Mucosa of stomach (tissue), 1 donor: Measurements from ENCODE around the gene PNPLA6.

Experiments
- H3K27me3 ChIP-seq: one replicate; pipeline ENCODE4 v1.7.0; 2013; ENCODE audit warnings: mild to moderate bottlenecking, low read length; ENCODE audit not compliant: control insufficient read depth, insufficient read depth
- H3K36me3 ChIP-seq: one replicate; pipeline ENCODE4 v1.7.0; 2013; ENCODE audit warnings: low read length; ENCODE audit not compliant: control insufficient read depth, insufficient read depth
- H3K4me1 ChIP-seq: one replicate; pipeline ENCODE4 v1.7.0; 2013; ENCODE audit warnings: mild to moderate bottlenecking, low read length; ENCODE audit not compliant: control insufficient read depth, insufficient read depth
- H3K4me3 ChIP-seq: one replicate; pipeline ENCODE4 v1.7.0; 2013; ENCODE audit warnings: low read length
- H3K9ac ChIP-seq: one replicate; pipeline ENCODE4 v1.7.0; 2013; ENCODE audit warnings: mild to moderate bottlenecking, low read length, moderate library complexity
- H3K9me3 ChIP-seq: one replicate; pipeline ENCODE4 v1.7.0; 2013; ENCODE audit warnings: mild to moderate bottlenecking, low read length, moderate library complexity; ENCODE audit not compliant: control insufficient read depth
- donor health status: Pancreatic carcinoma.

Gene PNPLA6

DNA sequence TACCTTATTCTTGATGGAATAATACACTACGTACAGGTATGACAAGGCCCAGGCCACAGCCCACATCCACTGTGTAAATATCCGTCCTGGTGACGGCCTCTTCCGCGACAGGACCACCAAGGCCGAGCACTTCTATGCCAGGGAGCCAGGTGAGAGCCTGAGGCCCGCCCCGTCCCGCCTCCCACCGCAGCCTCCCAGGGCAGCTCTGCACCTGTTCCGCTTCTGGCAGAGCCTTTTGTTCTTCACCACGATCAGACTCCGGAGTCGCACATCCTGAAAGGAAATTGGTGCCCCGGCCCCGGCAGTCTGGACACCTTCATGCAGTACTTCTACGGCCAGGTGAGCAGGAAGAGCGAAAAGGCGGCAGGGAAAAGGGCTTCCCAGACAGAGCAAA is 30.2 kb upstream of the PNPLA6 start:
- Histone ChIP-seq H3K36me3 (no peaks in the 10 kb centered on the region), H3K9me3 (no peaks in the 10 kb centered on the region), H3K9ac (peak overlapping the region; percentile 9), H3K4me3 (peak overlapping the region; percentile 36), H3K4me1 (peaks cover 17% of the 10 kb centered on the region), H3K27me3 (peaks cover 4% of the 10 kb centered on the region)

GRCh38 chr19:7505682-7506384 is 29.7 kb upstream of the PNPLA6 start:
- peak overlapping the region; percentile 36 for H3K4me3 ChIP-seq

GRCh38 chr19:7506385-7507328 is 28.9 kb upstream of the PNPLA6 start:
- Histone ChIP-seq H3K4me3 (no peak overlapping the region), H3K4me1 (peaks cover 17% of the 10 kb centered on the region), H3K27me3 (no peaks in the 10 kb centered on the region), H3K9me3 (no peaks in the 10 kb centered on the region), H3K9ac (no peak overlapping the region), H3K36me3 (no peaks in the 10 kb centered on the region)

More at GRCh38 chr19:7505682-7506384, 29.7 kb upstream of the PNPLA6 start:
- Histone ChIP-seq H3K9me3 (no peaks in the 10 kb centered on the region), H3K36me3 (no peaks in the 10 kb centered on the region), H3K27me3 (peaks cover under 1% of the 10 kb centered on the region), H3K9ac (peak overlapping the region; percentile 9), H3K4me1 (peaks cover 17% of the 10 kb centered on the region)

DNA sequence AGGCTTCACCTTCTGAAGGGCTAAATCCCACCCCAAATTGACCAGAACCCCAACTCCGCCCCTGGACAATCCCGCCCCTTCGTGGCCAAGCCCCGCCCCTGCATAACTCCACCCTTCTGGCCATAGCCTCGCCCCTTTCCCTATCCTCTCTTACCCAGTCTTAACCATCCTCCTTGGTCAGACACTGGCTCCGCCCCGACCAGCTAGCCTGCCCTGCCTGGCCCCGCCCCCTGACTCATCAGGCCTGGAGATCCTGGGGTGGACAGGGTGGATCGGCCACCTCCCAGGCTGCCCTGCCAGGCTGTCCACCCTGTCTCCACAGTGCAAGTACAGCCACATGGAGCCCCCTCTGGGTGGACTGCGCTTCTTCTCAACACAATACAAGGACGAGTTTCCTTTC is 27.6 kb upstream of the PNPLA6 start:
- peaks cover 17% of the 10 kb centered on the region for H3K4me1 ChIP-seq
- no peak overlapping the region for H3K4me3 ChIP-seq
- H3K9me3 ChIP-seq = no peaks in the 10 kb centered on the region
- no peak overlapping the region for H3K9ac ChIP-seq
- H3K36me3 ChIP-seq = no peaks in the 10 kb centered on the region
- H3K27me3 ChIP-seq = no peaks in the 10 kb centered on the region

GRCh38 chr19:7509625-7510024 is 25.9 kb upstream of the PNPLA6 start:
- Histone ChIP-seq H3K4me3 (no peak overlapping the region), H3K9me3 (no peaks in the 10 kb centered on the region), H3K27me3 (no peaks in the 10 kb centered on the region), H3K36me3 (no peaks in the 10 kb centered on the region), H3K4me1 (peaks cover 17% of the 10 kb centered on the region), H3K9ac (no peak overlapping the region)

DNA sequence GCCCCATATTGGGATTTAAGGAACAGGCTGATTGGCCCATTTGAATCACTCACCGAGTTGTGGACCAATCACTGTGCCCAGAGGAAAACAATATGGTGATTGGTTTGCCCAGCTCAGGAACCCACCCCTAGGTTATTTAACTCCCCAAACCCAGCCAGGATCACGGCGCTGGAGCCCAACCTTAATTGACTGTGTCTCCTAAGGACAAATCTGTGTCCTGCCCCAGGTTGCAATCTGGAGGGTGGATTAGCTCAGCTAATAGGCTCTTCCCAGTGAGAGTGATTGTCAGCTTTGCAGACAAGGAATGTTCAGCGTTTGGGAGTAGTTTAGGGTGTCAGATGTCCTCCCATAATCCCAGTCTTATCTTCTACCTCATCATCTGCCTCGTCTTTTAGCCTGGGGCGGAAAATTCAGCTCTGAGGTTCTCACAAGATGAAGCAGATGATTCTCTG is 23.1 kb upstream of the PNPLA6 start:
- Histone ChIP-seq H3K27me3 (no peaks in the 10 kb centered on the region), H3K4me1 (peaks cover 15% of the 10 kb centered on the region), H3K9me3 (no peaks in the 10 kb centered on the region), H3K4me3 (no peak overlapping the region), H3K36me3 (no peaks in the 10 kb centered on the region), H3K9ac (no peak overlapping the region)

GRCh38 chr19:7513809-7514642 is 21.5 kb upstream of the PNPLA6 start:
- H3K4me1 ChIP-seq = peaks cover 8% of the 10 kb centered on the region
- H3K27me3 ChIP-seq = no peaks in the 10 kb centered on the region
- H3K9me3 ChIP-seq = no peaks in the 10 kb centered on the region
- no peak overlapping the region for H3K4me3 ChIP-seq
- no peaks in the 10 kb centered on the region for H3K36me3 ChIP-seq
- H3K9ac ChIP-seq = no peak overlapping the region

- no peaks in the 10 kb centered on the region for H3K36me3 ChIP-seq
- H3K27me3 ChIP-seq = no peaks in the 10 kb centered on the region
- peaks cover 8% of the 10 kb centered on the region for H3K4me1 ChIP-seq
- no peaks in the 10 kb centered on the region for H3K9me3 ChIP-seq
- peak overlapping the region; percentile 58 for H3K9ac ChIP-seq
- no peak overlapping the region for H3K4me3 ChIP-seq
These were observed 20.3 kb upstream of the PNPLA6 start for GRCh38 chr19:7515110-7515644.

DNA sequence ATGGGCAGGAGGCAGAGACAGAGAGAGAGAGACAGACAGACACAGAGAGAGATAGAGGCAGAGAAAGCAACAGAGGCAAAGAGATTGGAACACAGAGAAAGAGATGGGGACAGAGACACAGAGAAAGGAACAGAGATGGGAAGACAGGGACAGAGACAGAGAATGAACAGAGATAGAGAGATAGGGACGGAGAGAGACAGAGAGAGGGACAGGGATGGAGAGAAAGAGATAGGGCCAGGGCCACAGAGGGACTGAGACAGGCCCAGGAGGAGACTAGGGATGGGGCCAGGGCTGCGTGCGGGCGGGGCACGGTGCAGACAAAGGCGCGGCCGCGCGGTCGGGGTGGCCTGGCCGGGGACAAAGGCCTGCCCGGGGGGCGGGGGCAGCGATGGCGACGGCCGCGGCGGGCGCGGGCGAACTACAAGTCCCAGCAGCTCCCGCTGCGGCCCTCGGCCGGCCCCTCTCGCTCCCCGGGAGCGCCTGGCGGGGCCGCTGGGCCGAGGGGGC is 19.8 kb upstream of the PNPLA6 start, which contains the start of gene ZNF358:
Gene ZNF358, plus strand, starts transcription at position 459 of the 507 bp plus-strand sequence. CDS start 3,140 bp downstream, outside the sequence.
- Histone ChIP-seq H3K9ac (peak within 1 kb of the TSS; percentile 83), H3K9me3 (no peaks in the 10 kb centered on the region), H3K4me1 (peaks cover 8% of the 10 kb centered on the region), H3K27me3 (no peaks in the 10 kb centered on the region), H3K4me3 (peak within 1 kb of the TSS; percentile 60), H3K36me3 (no peaks in the 10 kb centered on the region)

DNA sequence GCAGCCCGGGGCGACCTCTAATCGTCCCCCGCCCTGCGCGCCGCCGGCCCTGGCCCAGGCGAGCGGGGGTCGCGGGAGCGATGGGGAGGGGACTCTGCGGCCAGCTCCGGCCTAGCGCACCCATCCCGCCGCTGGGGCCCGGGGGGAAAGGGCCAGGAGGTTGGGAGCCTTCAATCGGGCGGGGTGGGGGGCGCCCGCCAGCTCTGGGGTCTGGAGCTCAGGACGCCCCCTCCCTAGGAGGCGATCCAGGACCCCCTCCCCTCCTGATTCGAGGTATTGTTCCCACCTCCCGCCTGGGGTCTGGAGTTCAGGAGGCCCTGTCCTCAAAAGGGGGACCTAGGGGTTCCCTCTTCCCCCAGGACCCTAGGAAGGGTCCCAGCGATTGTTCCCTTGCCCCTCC is 19.2 kb upstream of the PNPLA6 start:
- Histone ChIP-seq H3K9ac (peak overlapping the region; percentile 83), H3K27me3 (no peaks in the 10 kb centered on the region), H3K4me1 (peaks cover 8% of the 10 kb centered on the region), H3K4me3 (peak overlapping the region; percentile 60), H3K36me3 (no peaks in the 10 kb centered on the region), H3K9me3 (no peaks in the 10 kb centered on the region)

- H3K36me3 ChIP-seq = no peaks in the 10 kb centered on the region
- H3K9me3 ChIP-seq = no peaks in the 10 kb centered on the region
- H3K4me1 ChIP-seq = peaks cover 10% of the 10 kb centered on the region
- H3K9ac ChIP-seq = peak overlapping the region; percentile 83
- H3K27me3 ChIP-seq = no peaks in the 10 kb centered on the region
- peak overlapping the region; percentile 60 for H3K4me3 ChIP-seq
These were observed 18.6 kb upstream of the PNPLA6 start for GRCh38 chr19:7516878-7517277.
